Ascending aorta (tissue), 2 donors: Measurements from ENCODE around the gene REST. TPM values are rescaled to one million over a fixed set of nuclear protein-coding genes. Genes with fewer than 3 reads are reported as not detected.
"Not testable (repeated sequence)": the region's sequence is repeated elsewhere in the genome, so short reads cannot be mapped to it uniquely, and the experiment has no call there.

Experiments
- DNase-seq, 2 donors: peaks; one replicate each; pipeline ENCODE4 v3.0.0-alpha.2; 2019; ENCODE audit warnings: low spot score in 2 of 2
- H3K27ac ChIP-seq, 2 donors: fragments of 200-600 bp; sonication (generic); one replicate each; pipeline ENCODE4 v1.5.1; 2016 to 2017; ENCODE audit warnings: mild to moderate bottlenecking in 1 of 2
- H3K27me3 ChIP-seq: fragments of 200-600 bp; sonication (generic); one replicate; pipeline ENCODE4 v1.5.1; 2017
- H3K36me3 ChIP-seq, 2 donors: fragments of 200-600 bp; sonication (generic); one replicate each; pipeline ENCODE4 v1.5.1; 2016
- H3K4me1 ChIP-seq, 2 donors: fragments of 200-600 bp; sonication (generic); one replicate each; pipeline ENCODE4 v1.5.1; 2016 to 2017; ENCODE audit warnings: mild to moderate bottlenecking in 1 of 2
- H3K4me3 ChIP-seq, 2 donors: fragments of 200-600 bp; sonication (generic); one replicate each; pipeline ENCODE4 v1.5.1; 2016 to 2017; ENCODE audit warnings: mild to moderate bottlenecking in 1 of 2
- H3K9me3 ChIP-seq, 2 donors: fragments of 200-600 bp; sonication (generic); one replicate each; pipeline ENCODE4 v1.5.1; 2016
- intact Hi-C: fragments of 100-400 bp; cut with DNase I; formaldehyde crosslinking; loops from one replicate; pipeline ENCODE4 v1.15.1; 2023
- total RNA-seq: library from RNA; depleted of rRNA; stranded (reverse); fragments of >200 nt; gene quantifications from one replicate; pipeline ENCODE4 v1.1.0, GENCODE V29; 2016
- TF ChIP-seq, protein P1 (sequence below), 3 experiments: fragments of 200-600 bp in 2 of 3; fragments of 450-650 bp in 1 of 3; sonication (generic) in 2 of 3; IDR thresholded peaks; one replicate each; pipeline ENCODE4 v1.5.1; 2016 to 2019; ENCODE audit warnings: antibody characterized with exemption in 3 of 3, mild to moderate bottlenecking in 1 of 3, moderate library complexity in 1 of 3

Gene REST
- total RNA-seq, 1 donor from 2014 or later, result 86.5 TPM

DNA sequence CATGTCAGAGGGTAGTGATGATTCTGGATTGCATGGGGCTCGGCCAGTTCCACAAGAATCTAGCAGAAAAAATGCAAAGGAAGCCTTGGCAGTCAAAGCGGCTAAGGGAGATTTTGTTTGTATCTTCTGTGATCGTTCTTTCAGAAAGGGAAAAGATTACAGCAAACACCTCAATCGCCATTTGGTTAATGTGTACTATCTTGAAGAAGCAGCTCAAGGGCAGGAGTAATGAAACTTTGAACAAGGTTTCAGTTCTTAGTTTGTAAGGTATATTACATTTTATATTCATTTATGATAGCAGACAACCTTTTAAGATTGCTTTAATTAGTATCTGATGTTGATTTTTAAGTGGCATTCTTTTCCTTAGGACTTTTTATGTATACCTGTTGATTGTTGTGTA lies 24.2 kb downstream of the REST start:
- Histone ChIP-seq H3K4me1 (no peaks in the 10 kb centered on the region), H3K36me3 (peaks cover 20 to 22% of the 10 kb centered on the region in 2 donors), H3K27ac (no peak overlapping the region), H3K9me3 (no peaks in the 10 kb centered on the region), H3K27me3 (no peaks in the 10 kb centered on the region), H3K4me3 (no peak overlapping the region)
- no peak for DNase-seq
- TF ChIP-seq, protein P1, sequence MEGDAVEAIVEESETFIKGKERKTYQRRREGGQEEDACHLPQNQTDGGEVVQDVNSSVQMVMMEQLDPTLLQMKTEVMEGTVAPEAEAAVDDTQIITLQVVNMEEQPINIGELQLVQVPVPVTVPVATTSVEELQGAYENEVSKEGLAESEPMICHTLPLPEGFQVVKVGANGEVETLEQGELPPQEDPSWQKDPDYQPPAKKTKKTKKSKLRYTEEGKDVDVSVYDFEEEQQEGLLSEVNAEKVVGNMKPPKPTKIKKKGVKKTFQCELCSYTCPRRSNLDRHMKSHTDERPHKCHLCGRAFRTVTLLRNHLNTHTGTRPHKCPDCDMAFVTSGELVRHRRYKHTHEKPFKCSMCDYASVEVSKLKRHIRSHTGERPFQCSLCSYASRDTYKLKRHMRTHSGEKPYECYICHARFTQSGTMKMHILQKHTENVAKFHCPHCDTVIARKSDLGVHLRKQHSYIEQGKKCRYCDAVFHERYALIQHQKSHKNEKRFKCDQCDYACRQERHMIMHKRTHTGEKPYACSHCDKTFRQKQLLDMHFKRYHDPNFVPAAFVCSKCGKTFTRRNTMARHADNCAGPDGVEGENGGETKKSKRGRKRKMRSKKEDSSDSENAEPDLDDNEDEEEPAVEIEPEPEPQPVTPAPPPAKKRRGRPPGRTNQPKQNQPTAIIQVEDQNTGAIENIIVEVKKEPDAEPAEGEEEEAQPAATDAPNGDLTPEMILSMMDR (IDR thresholded peaks at IDR 0.05), result no peak
- intact Hi-C loops, result no loop called here

DNA sequence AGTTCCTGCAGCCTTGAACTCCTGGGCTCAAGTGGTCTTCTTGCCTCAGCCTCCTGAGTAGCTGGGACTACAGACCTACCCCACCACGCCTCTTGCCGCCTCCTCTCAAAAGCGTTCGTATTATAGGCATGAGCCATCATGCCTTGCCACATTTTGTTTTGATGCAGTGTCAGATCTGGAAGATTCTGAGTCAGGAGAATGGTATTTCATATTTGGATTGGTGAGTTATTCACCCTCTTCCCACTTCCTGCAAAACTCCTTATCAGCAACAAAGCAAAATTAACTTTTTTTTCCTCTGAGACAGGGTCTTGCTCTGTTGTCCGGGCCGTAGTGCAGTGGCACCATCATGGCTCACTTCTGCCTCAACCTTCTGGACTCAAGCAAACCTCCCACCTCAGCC lies 29.6 kb downstream of the REST start:
- H3K36me3 ChIP-seq, result peaks cover 6 to 8% of the 10 kb centered on the region in 2 donors
- DNase-seq, result no peak
- H3K27ac ChIP-seq, result no peak overlapping the region
- H3K4me1 ChIP-seq, result no peaks in the 10 kb centered on the region
- H3K27me3 ChIP-seq, result no peaks in the 10 kb centered on the region
- H3K4me3 ChIP-seq, result no peak overlapping the region
- no peaks in the 10 kb centered on the region for H3K9me3 ChIP-seq
- TF ChIP-seq, protein P1 (IDR thresholded peaks at IDR 0.05), result no peak
- intact Hi-C loops, result no loop called here

DNA sequence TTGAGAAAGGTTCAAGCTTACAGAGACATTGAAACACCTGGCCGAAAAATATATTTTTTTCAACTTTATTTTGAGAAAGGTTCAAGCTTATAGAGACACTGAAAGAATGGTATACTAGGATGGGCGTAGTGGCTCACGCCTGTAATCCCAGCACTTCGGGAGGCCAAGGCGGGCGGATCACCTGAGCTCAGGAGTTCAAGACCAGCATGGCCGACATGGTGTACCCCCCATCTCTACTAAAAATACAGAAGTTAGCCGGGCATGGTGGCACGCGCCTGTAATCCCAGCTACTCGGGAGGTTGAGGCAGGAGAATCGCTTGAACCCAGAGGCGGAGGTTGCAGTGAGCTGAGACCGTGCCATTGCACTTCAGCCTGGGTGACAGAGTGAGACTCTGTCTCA lies 32.1 kb downstream of the REST start:
- H3K36me3 ChIP-seq, DNase-seq, H3K4me3 ChIP-seq, intact Hi-C loops, H3K4me1 ChIP-seq, H3K27ac ChIP-seq, H3K27me3 ChIP-seq, H3K9me3 ChIP-seq: not testable (repeated sequence)

DNA sequence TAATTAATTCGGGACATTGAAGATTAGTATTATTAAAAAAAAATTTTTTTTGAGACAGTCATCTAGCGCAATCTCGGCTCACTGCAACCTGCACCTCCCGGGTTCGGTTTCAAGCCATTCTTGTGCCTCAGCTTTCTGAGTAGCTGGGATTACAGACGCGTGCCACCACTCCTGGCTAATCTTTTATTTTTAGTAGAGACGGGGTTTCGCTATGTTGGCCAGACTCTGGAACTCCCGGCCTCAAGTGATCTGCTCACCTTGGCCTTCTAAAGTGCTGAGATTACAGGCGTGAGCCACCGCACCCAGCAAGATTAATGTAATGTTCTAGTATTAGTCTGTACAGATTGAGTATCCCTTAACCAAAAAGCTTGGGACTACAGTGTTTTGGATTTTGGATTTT lies 32.7 kb downstream of the REST start:
- H3K9me3 ChIP-seq, result no peaks in the 10 kb centered on the region
- peaks cover 6 to 8% of the 10 kb centered on the region in 2 donors for H3K36me3 ChIP-seq
- intact Hi-C loops, result no loop called here
- no peak overlapping the region for H3K4me3 ChIP-seq
- H3K4me1 ChIP-seq, result no peaks in the 10 kb centered on the region
- H3K27me3 ChIP-seq, result no peaks in the 10 kb centered on the region
- DNase-seq, result no peak
- TF ChIP-seq, protein P1 (IDR thresholded peaks at IDR 0.05), result no peak
- H3K27ac ChIP-seq, result no peak overlapping the region

DNA sequence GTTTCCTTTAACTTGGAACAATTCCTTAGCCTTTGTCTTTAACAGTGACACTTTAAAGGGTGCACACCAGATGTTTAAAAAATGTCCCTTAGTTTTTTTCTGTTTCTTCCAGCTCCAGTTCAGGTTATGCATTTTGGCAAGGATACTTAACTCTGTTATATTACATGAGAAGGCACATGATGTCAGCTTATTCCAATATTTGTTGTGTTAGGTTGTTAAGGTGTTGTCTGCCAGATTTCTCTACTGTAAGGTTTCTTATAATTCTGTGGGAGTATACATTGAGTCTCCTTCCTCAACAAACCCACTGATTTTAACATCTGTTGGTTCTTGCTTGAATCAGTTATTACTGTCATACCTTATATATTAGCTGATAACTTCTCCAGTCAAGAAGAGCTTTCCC lies 33.3 kb downstream of the REST start:
- intact Hi-C loops, result no loop called here
- TF ChIP-seq, protein P1 (IDR thresholded peaks at IDR 0.05), result no peak
- no peak overlapping the region for H3K27ac ChIP-seq
- no peaks in the 10 kb centered on the region for H3K9me3 ChIP-seq
- H3K27me3 ChIP-seq, result no peaks in the 10 kb centered on the region
- no peak overlapping the region for H3K4me3 ChIP-seq
- H3K4me1 ChIP-seq, result no peaks in the 10 kb centered on the region
- DNase-seq, result no peak
- peaks cover 6 to 8% of the 10 kb centered on the region in 2 donors for H3K36me3 ChIP-seq

DNA sequence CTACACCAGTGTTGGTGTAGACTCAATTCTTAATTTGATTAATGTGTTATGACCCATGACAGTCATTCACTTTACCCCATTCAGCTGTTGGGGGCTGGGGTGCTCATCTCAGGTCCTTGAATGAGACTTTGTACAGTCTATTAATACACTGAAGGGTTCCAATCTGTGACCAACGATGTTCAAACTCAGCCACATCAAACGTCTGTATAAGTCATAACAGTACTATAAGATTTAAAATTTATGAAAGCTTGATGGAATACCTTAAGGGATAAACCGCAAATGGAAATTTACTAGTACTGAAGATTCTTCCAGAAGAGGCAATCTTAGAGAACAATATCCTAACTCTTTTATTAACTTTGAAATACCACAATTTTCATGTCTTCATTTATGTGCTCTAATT lies 33.7 kb downstream of the REST start:
- no peak overlapping the region for H3K27ac ChIP-seq
- no peaks in the 10 kb centered on the region for H3K27me3 ChIP-seq
- no peaks in the 10 kb centered on the region for H3K4me1 ChIP-seq
- no peak overlapping the region for H3K4me3 ChIP-seq
- TF ChIP-seq, protein P1 (IDR thresholded peaks at IDR 0.05), result no peak
- no peak for DNase-seq
- peaks cover 6 to 8% of the 10 kb centered on the region in 2 donors for H3K36me3 ChIP-seq
- intact Hi-C loops, result no loop called here
- H3K9me3 ChIP-seq, result no peaks in the 10 kb centered on the region
